Right atrium auricular region (tissue), 2 donors: ENCODE data around the gene LDB3. TPM values are rescaled to one million over a fixed set of nuclear protein-coding genes. Genes with fewer than 3 reads are reported as not detected.
A peak's percentile ranks its signal among the peaks of the same experiment; 100 is the strongest.

ENCODE experiments used
- DNase-seq: peaks from one replicate; pipeline ENCODE4 v3.0.0-alpha.2; 2019; ENCODE audit warnings: low spot score
- H3K27ac ChIP-seq, 2 donors: fragments of 200-600 bp; sonication (generic); 1 replicate in 1 of 2; 2 replicates in 1 of 2; pipeline ENCODE4 v1.5.1; 2016 to 2019
- H3K27me3 ChIP-seq, 2 donors: fragments of 200-600 bp; sonication (generic); one replicate each; pipeline versions ENCODE4 v1.5.1 to v1.6.0; 2017 to 2019
- H3K36me3 ChIP-seq: fragments of 200-600 bp; sonication (generic); one replicate; pipeline ENCODE4 v1.5.1; 2016
- H3K4me1 ChIP-seq, 2 donors: fragments of 200-600 bp; sonication (generic); one replicate each; pipeline versions ENCODE4 v1.5.1 to v1.6.0; 2017 to 2019
- H3K4me3 ChIP-seq, 2 donors: fragments of 200-600 bp; sonication (generic); 1 replicate in 1 of 2; 2 replicates in 1 of 2; pipeline ENCODE4 v1.5.1; 2017 to 2019; ENCODE audit warnings: mild to moderate bottlenecking in 1 of 2, moderate library complexity in 1 of 2
- H3K9me3 ChIP-seq, 2 donors: fragments of 200-600 bp; sonication (generic); one replicate each; pipeline ENCODE4 v1.5.1; 2019
- CTCF ChIP-seq, 2 donors: fragments of 200-600 bp; sonication (generic); IDR thresholded peaks; one replicate each; pipeline ENCODE4 v1.5.1; 2019; ENCODE audit warnings: antibody characterized with exemption in 2 of 2
- total RNA-seq, 2 donors: library from RNA; depleted of rRNA; stranded (reverse); fragments of >200 nt; gene quantifications; one replicate each; pipeline ENCODE4 v1.1.0, GENCODE V29; 2016

Gene LDB3
- total RNA-seq, 2 donors from 2014 or later: 448 to 908 TPM

GRCh38 chr10:86685893-86686632 is 17.8 kb downstream of the LDB3 start:
- H3K27ac ChIP-seq: peak overlapping the region; percentile 91 to 98
- H3K9me3 ChIP-seq: no peaks in the 10 kb centered on the region
- TF ChIP-seq CTCF (IDR thresholded peaks at IDR 0.05): no peak
- no peak overlapping the region for H3K4me3 ChIP-seq
- no peak for DNase-seq
- peaks cover 0 to 74% of the 10 kb centered on the region in 2 donors for H3K4me1 ChIP-seq
- H3K27me3 ChIP-seq: no peaks in the 10 kb centered on the region
- peaks cover 57% of the 10 kb centered on the region for H3K36me3 ChIP-seq

GRCh38 chr10:86686972-86687371 is 18.7 kb downstream of the LDB3 start:
- Histone ChIP-seq H3K4me1 (peaks cover 0 to 66% of the 10 kb centered on the region in 2 donors), H3K4me3 (no peak overlapping the region), H3K27ac (peak overlapping the region; percentile 91 to 98), H3K36me3 (peaks cover 48% of the 10 kb centered on the region), H3K9me3 (no peaks in the 10 kb centered on the region), H3K27me3 (no peaks in the 10 kb centered on the region)
- DNase-seq: no peak
- TF ChIP-seq CTCF (IDR thresholded peaks at IDR 0.05): no peak

GRCh38 chr10:86687750-86688149 is 19.4 kb downstream of the LDB3 start:
- peak overlapping the region; percentile 91 to 98 for H3K27ac ChIP-seq
- no peak overlapping the region for H3K4me3 ChIP-seq
- no peak for DNase-seq
- peaks cover 49% of the 10 kb centered on the region for H3K36me3 ChIP-seq
- H3K4me1 ChIP-seq: peaks cover 0 to 66% of the 10 kb centered on the region in 2 donors
- H3K27me3 ChIP-seq: no peaks in the 10 kb centered on the region
- H3K9me3 ChIP-seq: no peaks in the 10 kb centered on the region
- no peak for TF ChIP-seq CTCF (IDR thresholded peaks at IDR 0.05)

- peak; percentile 79 for DNase-seq
These were observed 20.1 kb downstream of the LDB3 start for GRCh38 chr10:86688398-86688921.

GRCh38 chr10:86689146-86689545 is 20.8 kb downstream of the LDB3 start:
- DNase-seq: no peak
- Histone ChIP-seq H3K4me1 (peaks cover 0 to 66% of the 10 kb centered on the region in 2 donors), H3K27me3 (no peaks in the 10 kb centered on the region), H3K9me3 (no peaks in the 10 kb centered on the region), H3K4me3 (no peak overlapping the region), H3K27ac (peak overlapping the region; percentile 52 to 98), H3K36me3 (peaks cover 50% of the 10 kb centered on the region)
- TF ChIP-seq CTCF (IDR thresholded peaks at IDR 0.05): no peak

More at GRCh38 chr10:86688398-86688921, 20.1 kb downstream of the LDB3 start:
- peak; percentile 77 to 90 for TF ChIP-seq CTCF (IDR thresholded peaks at IDR 0.05)
- no peaks in the 10 kb centered on the region for H3K9me3 ChIP-seq
- no peaks in the 10 kb centered on the region for H3K27me3 ChIP-seq
- peaks cover 0 to 66% of the 10 kb centered on the region in 2 donors for H3K4me1 ChIP-seq
- peak overlapping the region; percentile 52 to 98 for H3K27ac ChIP-seq
- no peak overlapping the region for H3K4me3 ChIP-seq
- H3K36me3 ChIP-seq: peaks cover 49% of the 10 kb centered on the region
